IPS DF 6.9 (cell line): ENCODE results near the gene PDYN.

ENCODE experiments used
- DNase-seq: peaks from one replicate; pipeline ENCODE4 v3.0.0-alpha.2; 2013; ENCODE audit warnings: low read depth, low spot score
- H3K27ac ChIP-seq: one replicate; pipeline ENCODE4 v1.5.1; 2013; ENCODE audit warnings: low read length, control low read depth
- H3K27me3 ChIP-seq: 2 replicates; pipeline ENCODE4 v1.6.1; 2013; ENCODE audit warnings: mild to moderate bottlenecking, low read length; ENCODE audit not compliant: control insufficient read depth, insufficient read depth
- H3K36me3 ChIP-seq: 2 replicates; pipeline ENCODE4 v1.6.1; 2013; ENCODE audit warnings: low read length; ENCODE audit not compliant: control insufficient read depth, insufficient read depth
- H3K4me1 ChIP-seq: 2 replicates; pipeline ENCODE4 v1.6.1; 2013; ENCODE audit warnings: low read length; ENCODE audit not compliant: control insufficient read depth, insufficient read depth
- H3K4me3 ChIP-seq: 2 replicates; pipeline ENCODE4 v1.5.1; 2013; ENCODE audit warnings: mild to moderate bottlenecking, low read length
- H3K9me3 ChIP-seq: 2 replicates; pipeline ENCODE4 v1.6.1; 2013; ENCODE audit warnings: low read length, inconsistent platforms; ENCODE audit not compliant: control insufficient read depth, insufficient read depth
- WGBS: extraction: QIAGEN DNeasy Blood & Tissue Kit; methylation state at CpG from one replicate; pipeline ENCODE4 v1.1.7; 2013; ENCODE audit warnings: mixed read lengths, missing lambda C conversion rate; ENCODE audit not compliant: insufficient read length, insufficient coverage; 5-methylcytosine and 5-hydroxymethylcytosine counted together

The PDYN gene

GRCh38 chr20:1944345-1945091, 49.3 kb downstream of the PDYN start:
- Histone ChIP-seq H3K27me3 (no peaks in the 10 kb centered on the region; the same call in 1 of the 2 replicates), H3K36me3 (no peaks in the 10 kb centered on the region), H3K27ac (no peak overlapping the region), H3K4me1 (no peaks in the 10 kb centered on the region), H3K4me3 (no peak overlapping the region), H3K9me3 (no peaks in the 10 kb centered on the region)
- no peak for DNase-seq
- 100% methylated on average over 1 of the region's 6 CpGs for WGBS

- no peak overlapping the region for H3K27ac ChIP-seq
- H3K36me3 ChIP-seq: no peaks in the 10 kb centered on the region
- no peaks in the 10 kb centered on the region for H3K4me1 ChIP-seq
- H3K27me3 ChIP-seq: no peaks in the 10 kb centered on the region; the same call in 1 of the 2 replicates
- no peaks in the 10 kb centered on the region for H3K9me3 ChIP-seq
- H3K4me3 ChIP-seq: no peak overlapping the region
- no CpG with 5 or more reads among the region's 8 CpGs for WGBS
- no peak for DNase-seq
These were observed 50.4 kb downstream of the PDYN start for GRCh38 chr20:1943275-1944002.

GRCh38 chr20:1942486-1943274, 51.2 kb downstream of the PDYN start:
- DNase-seq: no peak
- H3K4me1 ChIP-seq: no peaks in the 10 kb centered on the region
- H3K4me3 ChIP-seq: no peak overlapping the region
- H3K27ac ChIP-seq: no peak overlapping the region
- no peaks in the 10 kb centered on the region for H3K9me3 ChIP-seq
- no peaks in the 10 kb centered on the region for H3K36me3 ChIP-seq
- no CpG with 5 or more reads among the region's 13 CpGs for WGBS
- H3K27me3 ChIP-seq: no peaks in the 10 kb centered on the region; the same call in 1 of the 2 replicates

- Histone ChIP-seq H3K27me3 (no peaks in the 10 kb centered on the region; the same call in 1 of the 2 replicates), H3K27ac (no peak overlapping the region), H3K4me1 (no peaks in the 10 kb centered on the region; the same call in 1 of the 2 replicates), H3K9me3 (no peaks in the 10 kb centered on the region), H3K4me3 (no peak overlapping the region), H3K36me3 (no peaks in the 10 kb centered on the region)
- no peak for DNase-seq
- WGBS: no CpG with 5 or more reads among the region's 7 CpGs
These were observed 51.8 kb downstream of the PDYN start for GRCh38 chr20:1942061-1942460.

- H3K27me3 ChIP-seq: no peaks in the 10 kb centered on the region; the same call in 1 of the 2 replicates
- no peak for DNase-seq
- WGBS: no CpG with 5 or more reads among the region's 8 CpGs
These were observed 52.6 kb downstream of the PDYN start for GRCh38 chr20:1941226-1941625.

GRCh38 chr20:1940581-1940980, 53.3 kb downstream of the PDYN start:
- H3K36me3 ChIP-seq: no peaks in the 10 kb centered on the region
- H3K9me3 ChIP-seq: no peaks in the 10 kb centered on the region
- H3K27me3 ChIP-seq: no peaks in the 10 kb centered on the region; the same call in 1 of the 2 replicates
- H3K4me1 ChIP-seq: no peaks in the 10 kb centered on the region; the same call in 1 of the 2 replicates
- no peak for DNase-seq
- no peak overlapping the region for H3K27ac ChIP-seq
- no peak overlapping the region for H3K4me3 ChIP-seq
- WGBS: no CpG with 5 or more reads among the region's 5 CpGs

More at GRCh38 chr20:1941226-1941625, 52.6 kb downstream of the PDYN start:
- no peak overlapping the region for H3K27ac ChIP-seq
- no peaks in the 10 kb centered on the region; the same call in 1 of the 2 replicates for H3K4me1 ChIP-seq
- H3K9me3 ChIP-seq: no peaks in the 10 kb centered on the region
- H3K36me3 ChIP-seq: no peaks in the 10 kb centered on the region
- no peak overlapping the region for H3K4me3 ChIP-seq

- H3K27ac ChIP-seq: no peak overlapping the region
- WGBS: no CpG with 5 or more reads among the region's 4 CpGs
- H3K36me3 ChIP-seq: no peaks in the 10 kb centered on the region
- H3K9me3 ChIP-seq: no peaks in the 10 kb centered on the region
- H3K4me1 ChIP-seq: no peaks in the 10 kb centered on the region; the same call in 1 of the 2 replicates
- no peaks in the 10 kb centered on the region for H3K27me3 ChIP-seq
- no peak for DNase-seq
- H3K4me3 ChIP-seq: no peak overlapping the region
These were observed 54.6 kb downstream of the PDYN start for GRCh38 chr20:1939270-1939595.

- no peaks in the 10 kb centered on the region; the same call in 1 of the 2 replicates for H3K4me1 ChIP-seq
- H3K27me3 ChIP-seq: no peaks in the 10 kb centered on the region
- WGBS: no CpG with 5 or more reads among the region's 14 CpGs
These were observed 55.2 kb downstream of the PDYN start for GRCh38 chr20:1938464-1939269.

GRCh38 chr20:1937316-1937976, 56.4 kb downstream of the PDYN start:
- Histone ChIP-seq H3K9me3 (no peaks in the 10 kb centered on the region), H3K4me1 (no peaks in the 10 kb centered on the region; the same call in 1 of the 2 replicates), H3K36me3 (no peaks in the 10 kb centered on the region), H3K4me3 (no peak overlapping the region), H3K27ac (no peak overlapping the region), H3K27me3 (no peaks in the 10 kb centered on the region)
- no CpG with 5 or more reads among the region's 25 CpGs for WGBS
- no peak for DNase-seq

More at GRCh38 chr20:1938464-1939269, 55.2 kb downstream of the PDYN start:
- Histone ChIP-seq H3K36me3 (no peaks in the 10 kb centered on the region), H3K9me3 (no peaks in the 10 kb centered on the region), H3K27ac (no peak overlapping the region), H3K4me3 (no peak overlapping the region)
- DNase-seq: no peak
